ENCODE results near the gene CCDC61.

DNA sequence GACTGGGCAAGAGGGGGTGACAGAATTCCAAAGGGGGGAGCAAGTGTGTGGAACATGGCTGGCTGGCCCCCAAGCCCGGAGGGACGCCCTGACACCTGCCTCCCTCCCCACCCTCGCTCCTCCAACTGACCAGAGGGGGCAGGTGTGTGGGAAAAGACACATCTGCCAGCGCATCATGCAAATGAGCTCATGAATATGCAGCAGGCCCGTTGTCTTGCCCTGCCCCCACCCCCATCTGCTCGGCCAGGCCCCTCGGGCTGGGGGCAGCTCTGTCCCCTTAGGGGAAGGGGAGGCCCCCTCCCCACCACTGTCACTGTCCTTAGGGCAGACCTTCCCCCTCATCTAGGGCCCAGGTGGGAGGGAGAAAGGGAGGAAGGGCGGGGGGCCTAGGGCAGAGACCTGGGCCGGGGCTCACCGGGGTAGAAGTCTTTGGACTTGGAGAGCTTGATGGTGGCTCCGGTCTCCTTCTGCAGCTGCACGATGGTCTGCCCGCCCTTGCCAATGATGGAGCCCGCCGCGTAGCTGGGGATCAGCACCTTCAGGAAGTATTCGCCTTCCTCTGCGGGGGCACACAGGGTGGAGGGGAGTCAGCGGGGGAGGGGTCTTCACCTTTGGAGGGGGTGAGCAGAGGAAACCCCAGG, 34.6 kb upstream of the CCDC61 start:
- TF ChIP-seq EZH2phosphoT487 (IDR thresholded peaks at IDR 0.05; ENCODE audit: low read length) = no peak
- TF ChIP-seq, protein P1, sequence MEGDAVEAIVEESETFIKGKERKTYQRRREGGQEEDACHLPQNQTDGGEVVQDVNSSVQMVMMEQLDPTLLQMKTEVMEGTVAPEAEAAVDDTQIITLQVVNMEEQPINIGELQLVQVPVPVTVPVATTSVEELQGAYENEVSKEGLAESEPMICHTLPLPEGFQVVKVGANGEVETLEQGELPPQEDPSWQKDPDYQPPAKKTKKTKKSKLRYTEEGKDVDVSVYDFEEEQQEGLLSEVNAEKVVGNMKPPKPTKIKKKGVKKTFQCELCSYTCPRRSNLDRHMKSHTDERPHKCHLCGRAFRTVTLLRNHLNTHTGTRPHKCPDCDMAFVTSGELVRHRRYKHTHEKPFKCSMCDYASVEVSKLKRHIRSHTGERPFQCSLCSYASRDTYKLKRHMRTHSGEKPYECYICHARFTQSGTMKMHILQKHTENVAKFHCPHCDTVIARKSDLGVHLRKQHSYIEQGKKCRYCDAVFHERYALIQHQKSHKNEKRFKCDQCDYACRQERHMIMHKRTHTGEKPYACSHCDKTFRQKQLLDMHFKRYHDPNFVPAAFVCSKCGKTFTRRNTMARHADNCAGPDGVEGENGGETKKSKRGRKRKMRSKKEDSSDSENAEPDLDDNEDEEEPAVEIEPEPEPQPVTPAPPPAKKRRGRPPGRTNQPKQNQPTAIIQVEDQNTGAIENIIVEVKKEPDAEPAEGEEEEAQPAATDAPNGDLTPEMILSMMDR (IDR thresholded peaks at IDR 0.05; ENCODE audit: low read length) = no peak

Data from MM.1S (cell line).